Measurements from ENCODE around the gene IER3IP1.

- TF ChIP-seq EZH2phosphoT487 (conservative IDR thresholded peaks at IDR 0.05; ENCODE audit: low read length) (no peak), CTCF (IDR thresholded peaks at IDR 0.05; ENCODE audit: insufficient read depth, low read length, poor library complexity, severe bottlenecking) (no peak)
These were observed 55.0 kb downstream of the IER3IP1 start for GRCh38 chr18:47121146-47121545.
